Spleen (tissue), 11 donors: ENCODE data around the gene WDR59. TPM values are rescaled to one million over a fixed set of nuclear protein-coding genes. Genes with fewer than 3 reads are reported as not detected.

Source experiments
- DNase-seq: peaks from one replicate; pipeline ENCODE4 v3.0.0-alpha.2; 2020
- H3K27ac ChIP-seq, 8 donors: fragments of 200-600 bp; sonication (generic) in 7 of 8; 1 replicate in 4 of 8; 2 replicates in 4 of 8; pipeline versions ENCODE4 v1.5.0 to v1.8.0; 2016 to 2021; ENCODE audit warnings: inconsistent platforms in 4 of 8, mild to moderate bottlenecking in 4 of 8, moderate library complexity in 1 of 8
- H3K27me3 ChIP-seq, 7 donors: fragments of 200-600 bp; sonication (generic) in 6 of 7; replicated peaks in 1 of 7; 1 replicate in 4 of 7; 2 replicates in 3 of 7; pipeline versions ENCODE4 v1.5.0 to v1.8.0; 2016 to 2021; ENCODE audit warnings: inconsistent platforms in 3 of 7, mild to moderate bottlenecking in 1 of 7
- H3K36me3 ChIP-seq, 6 donors: fragments of 200-600 bp; sonication (generic) in 5 of 6; 1 replicate in 4 of 6; 2 replicates in 2 of 6; pipeline versions ENCODE4 v1.5.0 to v1.8.0; 2016 to 2021; ENCODE audit warnings: inconsistent platforms in 2 of 6
- H3K4me1 ChIP-seq, 6 donors: fragments of 200-600 bp; sonication (generic) in 5 of 6; 1 replicate in 3 of 6; 2 replicates in 3 of 6; pipeline versions ENCODE4 v1.5.0 to v1.8.0; 2016 to 2021; ENCODE audit warnings: inconsistent platforms in 3 of 6
- H3K4me3 ChIP-seq, 8 donors: fragments of 200-600 bp; sonication (generic) in 7 of 8; 1 replicate in 4 of 8; 2 replicates in 4 of 8; pipeline versions ENCODE4 v1.5.0 to v1.8.0; 2016 to 2021; ENCODE audit warnings: inconsistent platforms in 4 of 8, mild to moderate bottlenecking in 4 of 8, moderate library complexity in 2 of 8
- H3K9me3 ChIP-seq, 8 donors: fragments of 200-600 bp; sonication (generic) in 7 of 8; 1 replicate in 4 of 8; 2 replicates in 4 of 8; pipeline versions ENCODE4 v1.5.0 to v1.8.0; 2016 to 2021; ENCODE audit warnings: inconsistent platforms in 4 of 8
- CTCF ChIP-seq, 11 experiments: fragments of 200-600 bp in 7 of 11; fragments of 450-650 bp in 4 of 11; sonication (generic) in 4 of 11; IDR thresholded peaks in 8 of 11; conservative IDR thresholded peaks in 3 of 11; 1 replicate in 7 of 11; 2 replicates in 4 of 11; pipeline versions ENCODE4 v1.4.0 to v1.8.0; 2016 to 2021; ENCODE audit warnings: antibody characterized with exemption in 11 of 11, inconsistent platforms in 4 of 11, mild to moderate bottlenecking in 1 of 11
- POLR2A ChIP-seq, 3 donors: fragments of 450-650 bp; IDR thresholded peaks; one replicate each; pipeline ENCODE4 v1.5.1; 2017; ENCODE audit warnings: antibody characterized with exemption in 3 of 3, mild to moderate bottlenecking in 1 of 3
- POLR2AphosphoS5 ChIP-seq, 3 donors: sonication (generic); formaldehyde crosslinking; IDR thresholded peaks; one replicate each; pipeline ENCODE4 v1.5.1; 2017; ENCODE audit warnings: antibody characterized with exemption in 3 of 3
- WGBS, 5 donors: extraction: QIAGEN DNeasy Blood & Tissue Kit in 3 of 5; methylation state at CpG; one replicate each; pipeline versions ENCODE4 v1.1.5 to v1.1.7; 2013 to 2018; 5-methylcytosine and 5-hydroxymethylcytosine counted together
- intact Hi-C: fragments of 100-400 bp; cut with DNase I; formaldehyde crosslinking; loops from one replicate; pipeline ENCODE4 v1.15.0; 2023; ENCODE audit warnings: low total_unique reads
- polyA plus RNA-seq, 3 donors: library from polyadenylated mRNA; stranded (reverse); fragments of 200-250 nt; gene quantifications; one replicate each; pipeline ENCODE4 v1.2.1, GENCODE V29; 2013
- total RNA-seq, 7 donors: library from RNA; depleted of rRNA in 3 of 7; stranded (reverse); fragments of >200 nt in 3 of 7; fragmentation: NEBNext Ultra II Directional in 4 of 7; extraction: Animal tissue kit (Norgen Biotek cat#: 25700) in 4 of 7; gene quantifications; one replicate each; pipeline versions ENCODE4 v1.1.0 to v1.2.1, GENCODE V29; 2016 to 2021
- donor health status: healthy with polysubstance abuse.
- donor health status: DM: no; HTN: no; CAD: no; lungs with moderate emphysema.
- donor health status: DM: no; HTN: no; CAD: no.
- donor health status: Bipolar disorder and iron deficiency.
- donor health status: healthy.
- donor health status: DM: no; HTN: no; CAD: no.
- donor health status: DM: yes; HTN: yes; CAD: no.

Gene WDR59
- total and polyA plus RNA-seq, 10 donors: 18.1 to 76.7 (median 46.4) TPM

- peaks cover 6 to 27% (median 19%) of the 10 kb centered on the region in 6 donors for H3K4me1 ChIP-seq
- WGBS, 5 donors: 42 to 50% (median 43%) methylated on average over 8 of the region's 8 CpGs
- no peaks in the 10 kb centered on the region for H3K27me3 ChIP-seq
- H3K36me3 ChIP-seq: no peaks in the 10 kb centered on the region
- no peak for TF ChIP-seq POLR2AphosphoS5 (IDR thresholded peaks at IDR 0.05)
- no peak for TF ChIP-seq CTCF (IDR thresholded peaks at IDR 0.05 in 8 of 11, conservative IDR thresholded peaks at IDR 0.05 in 3 of 11)
- TF ChIP-seq POLR2A (IDR thresholded peaks at IDR 0.05): no peak
- H3K27ac ChIP-seq: peak overlapping the region in 7 of 8 donors; percentile 35 to 68 (median 58)
- no peaks in the 10 kb centered on the region for H3K9me3 ChIP-seq
- no peak for DNase-seq
- intact Hi-C loops: no loop called here
- peak overlapping the region in 1 of 8 donors; percentile 15 for H3K4me3 ChIP-seq
These were observed 27.6 kb upstream of the WDR59 start for GRCh38 chr16:75012380-75013081.

DNA sequence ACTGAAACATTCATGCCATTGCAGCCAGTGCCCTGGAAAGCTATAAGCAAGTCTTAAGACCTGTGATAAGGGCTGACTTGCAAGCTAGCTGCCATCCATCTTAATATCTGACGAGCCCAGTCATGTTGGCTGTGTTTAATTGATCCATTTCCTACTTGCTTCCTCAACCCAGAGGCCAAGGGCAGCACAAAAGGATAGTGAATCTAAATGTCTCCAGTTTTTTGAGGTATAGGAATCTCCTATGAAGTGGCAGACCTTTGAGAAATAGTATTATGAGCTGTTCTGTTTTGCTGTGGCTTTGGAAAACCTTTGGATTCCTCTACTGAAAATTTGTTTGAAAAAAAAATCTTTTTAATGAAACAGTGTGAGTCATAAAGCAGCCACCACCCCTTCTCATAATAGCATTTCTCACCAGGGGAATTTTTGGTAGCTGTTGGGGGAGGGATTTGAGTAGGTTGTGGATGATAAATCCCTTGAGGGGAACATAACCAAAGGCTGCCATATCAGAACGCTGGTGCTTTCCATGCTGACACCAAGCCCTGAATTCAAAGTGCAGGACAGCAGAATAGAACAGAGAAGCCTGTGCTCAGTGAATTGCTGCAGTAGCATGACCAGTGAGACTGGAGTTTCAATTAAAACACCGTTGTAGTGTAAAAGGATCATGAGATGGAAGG lies 26.8 kb upstream of the WDR59 start:
- DNase-seq: no peak
- no peaks in the 10 kb centered on the region for H3K27me3 ChIP-seq
- H3K4me3 ChIP-seq: no peak overlapping the region
- no peaks in the 10 kb centered on the region for H3K9me3 ChIP-seq
- WGBS, 5 donors: 26 to 51% (median 34%) methylated on average over 3 of the region's 3 CpGs
- peaks cover 6 to 27% (median 19%) of the 10 kb centered on the region in 6 donors for H3K4me1 ChIP-seq
- TF ChIP-seq POLR2A (IDR thresholded peaks at IDR 0.05) (no peak), POLR2AphosphoS5 (IDR thresholded peaks at IDR 0.05) (no peak), CTCF (IDR thresholded peaks at IDR 0.05 in 8 of 11, conservative IDR thresholded peaks at IDR 0.05 in 3 of 11) (no peak)
- H3K36me3 ChIP-seq: no peaks in the 10 kb centered on the region
- peak overlapping the region in 7 of 8 donors; percentile 35 to 68 (median 58) for H3K27ac ChIP-seq
- intact Hi-C loops: no loop called here

- Histone ChIP-seq H3K4me1 (peaks cover 6 to 27% (median 19%) of the 10 kb centered on the region in 6 donors), H3K36me3 (no peaks in the 10 kb centered on the region), H3K27ac (no peak overlapping the region), H3K4me3 (no peak overlapping the region), H3K9me3 (no peaks in the 10 kb centered on the region), H3K27me3 (no peaks in the 10 kb centered on the region)
- no peak for DNase-seq
- WGBS, 5 donors: 59 to 90% (median 73%) methylated on average over 3 of the region's 3 CpGs
- no peak for TF ChIP-seq CTCF (IDR thresholded peaks at IDR 0.05 in 8 of 11, conservative IDR thresholded peaks at IDR 0.05 in 3 of 11)
- no peak for TF ChIP-seq POLR2A (IDR thresholded peaks at IDR 0.05)
- intact Hi-C loops: no loop called here
These were observed 25.5 kb upstream of the WDR59 start for GRCh38 chr16:75010427-75010826.

DNA sequence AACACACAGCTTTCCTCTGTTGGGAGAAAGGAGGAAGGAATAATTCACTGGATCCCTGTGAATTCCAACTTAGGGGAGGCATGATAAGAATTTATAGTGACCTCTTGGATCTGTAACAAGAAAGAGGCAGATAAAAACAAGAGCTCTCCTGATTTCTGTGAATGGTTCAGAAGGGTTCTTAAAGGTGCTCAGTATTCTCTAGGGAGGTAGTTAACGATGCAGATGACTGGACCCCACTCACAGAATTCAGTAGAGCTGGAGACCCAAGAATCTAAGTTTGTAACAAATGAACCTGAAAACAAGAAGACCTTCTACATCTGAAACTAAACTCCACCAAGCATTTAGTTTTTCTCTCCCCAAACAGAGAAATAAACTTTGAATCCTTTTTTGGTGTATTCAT lies 22.5 kb upstream of the WDR59 start:
- no peak for DNase-seq
- intact Hi-C loops: no loop called here
- Histone ChIP-seq H3K27ac (no peak overlapping the region), H3K4me3 (no peak overlapping the region), H3K36me3 (no peaks in the 10 kb centered on the region), H3K27me3 (no peaks in the 10 kb centered on the region), H3K9me3 (no peaks in the 10 kb centered on the region), H3K4me1 (peaks cover 0 to 20% (median 12%) of the 10 kb centered on the region in 6 donors)
- TF ChIP-seq POLR2A (IDR thresholded peaks at IDR 0.05): no peak
- TF ChIP-seq POLR2AphosphoS5 (IDR thresholded peaks at IDR 0.05): no peak
- TF ChIP-seq CTCF (IDR thresholded peaks at IDR 0.05 in 8 of 11, conservative IDR thresholded peaks at IDR 0.05 in 3 of 11): no peak
- WGBS, 5 donors: 61 to 87% (median 73%) methylated on average over 1 of the region's 1 CpG
